Measurements from ENCODE around the gene AKR1C2. TPM values are rescaled to one million over a fixed set of nuclear protein-coding genes. Genes with fewer than 3 reads are reported as not detected.
A peak's percentile ranks its signal among the peaks of the same experiment; 100 is the strongest.
"Not testable (repeated sequence)": the region's sequence is repeated elsewhere in the genome, so short reads cannot be mapped to it uniquely, and the experiment has no call there.

Gene AKR1C2
- total and polyA plus RNA-seq, 9 of the 15 experiments (the other 6 are each of a cell fraction or from before 2014, with no cell fraction given): 13.8 to 74.0 (median 30.5) TPM

DNA sequence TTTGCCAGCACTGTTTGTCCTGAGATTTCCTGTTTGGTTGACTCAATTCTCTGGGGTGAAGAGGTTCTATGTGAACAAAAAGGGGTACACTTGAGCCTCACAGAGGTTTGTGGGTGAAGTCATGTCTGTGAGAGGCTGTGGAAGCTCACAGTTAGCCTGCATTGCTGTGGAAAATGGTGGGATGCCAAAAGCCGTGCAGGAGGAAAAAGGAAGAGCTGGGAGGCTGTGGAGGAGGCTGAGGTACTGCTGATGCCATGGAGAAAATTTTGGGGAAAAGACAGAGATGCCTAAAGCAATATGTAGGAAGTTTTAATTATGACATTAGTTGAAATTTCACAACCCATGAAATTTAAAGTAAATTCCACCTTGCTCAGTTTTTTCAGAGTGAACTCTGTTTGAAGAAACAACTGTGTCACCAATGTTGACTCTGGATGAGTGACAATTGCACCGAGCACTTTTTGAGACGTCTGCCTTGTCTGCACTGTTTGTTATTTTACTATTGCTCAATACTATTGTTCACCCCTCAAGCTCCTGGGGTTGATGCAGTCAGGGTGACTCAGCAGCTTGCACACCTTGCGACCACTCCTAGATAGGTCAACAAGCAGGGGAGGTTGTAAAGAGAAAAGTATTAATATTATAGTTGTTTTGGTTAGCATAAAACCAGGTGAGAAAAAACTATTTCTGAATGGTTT, 5.3 kb upstream of the AKR1C2 start:
- in situ Hi-C loops (cut with MboI) (loop anchor here (5.0 kb wide), 1 partner anchor 52 kb away; no protein-coding TSS in a partner anchor), intact Hi-C loops (cut with micrococcal nuclease) (loop anchor here (5.0 kb wide), 1 partner anchor 47 kb away; the partner anchor contains the start of gene AKR1C1)
- H3K79me2 ChIP-seq (ENCODE audit: control insufficient read depth, insufficient read depth, low read length); CTCF ChIA-PET (ENCODE audit: low intra/inter-chr PET ratio); BruUV-seq (replicated peaks); H4K20me1 ChIP-seq (replicated peaks; ENCODE audit: control insufficient read depth, insufficient read depth, low read length); H3K27ac ChIP-seq (ENCODE audit: extremely low read depth, low read depth, low read length); H3K9ac ChIP-seq (ENCODE audit: insufficient read depth in 1 of 2, low read depth in 2 of 2, low read length in 2 of 2); FAIRE-seq; H3K9me1 ChIP-seq (ENCODE audit: control insufficient read depth, insufficient read depth, low read length); POLR2A ChIA-PET; H3K4me2 ChIP-seq (ENCODE audit: insufficient read depth, low read length); H3K4me3 ChIP-seq; H3K4me1 ChIP-seq (replicated peaks in 1 of 2; ENCODE audit: control insufficient read depth in 2 of 2, insufficient read depth in 2 of 2, low read length in 2 of 2); H3K36me3 ChIP-seq (ENCODE audit: control insufficient read depth, insufficient read depth, low read length); H3K27me3 ChIP-seq (ENCODE audit: control insufficient read depth in 2 of 2, insufficient read depth in 2 of 2, low read length in 2 of 2); H3K9me3 ChIP-seq (replicated peaks; ENCODE audit: control insufficient read depth, insufficient read depth, low read depth, low read length); TF ChIP-seq CEBPG (CRISPR knock-in tag; IDR thresholded peaks at IDR 0.05): not testable (repeated sequence)
- DNase-seq (ENCODE audit: extremely low read depth in 1 of 4, low spot score in 3 of 4) (peak in 2 of 4 experiments; percentile 17 to 32), ATAC-seq (peak; percentile 66)
- H2AFZ ChIP-seq (ENCODE audit: low read depth, low read length): peak overlapping the region; percentile 55; the same call in 1 of the 2 replicates
- peak; percentile 62 for TF ChIP-seq NFE2 (IDR thresholded peaks at IDR 0.05; ENCODE audit: low read depth)
- peak; percentile 77 for TF ChIP-seq CEBPB (tag; IDR thresholded peaks at IDR 0.05)
- TF ChIP-seq CEBPG (tag; conservative IDR thresholded peaks at IDR 0.05 in 1 of 2, IDR thresholded peaks at IDR 0.05 in 1 of 2): peak in 1 of 2 experiments; percentile 53; a peak in 1 of 4 replicates
- TF ChIP-seq, protein P1, sequence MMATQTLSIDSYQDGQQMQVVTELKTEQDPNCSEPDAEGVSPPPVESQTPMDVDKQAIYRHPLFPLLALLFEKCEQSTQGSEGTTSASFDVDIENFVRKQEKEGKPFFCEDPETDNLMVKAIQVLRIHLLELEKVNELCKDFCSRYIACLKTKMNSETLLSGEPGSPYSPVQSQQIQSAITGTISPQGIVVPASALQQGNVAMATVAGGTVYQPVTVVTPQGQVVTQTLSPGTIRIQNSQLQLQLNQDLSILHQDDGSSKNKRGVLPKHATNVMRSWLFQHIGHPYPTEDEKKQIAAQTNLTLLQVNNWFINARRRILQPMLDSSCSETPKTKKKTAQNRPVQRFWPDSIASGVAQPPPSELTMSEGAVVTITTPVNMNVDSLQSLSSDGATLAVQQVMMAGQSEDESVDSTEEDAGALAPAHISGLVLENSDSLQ (IDR thresholded peaks at IDR 0.05): peak; percentile 16; the same call in 1 of the 2 replicates
- 3% methylated on average over 3 of the region's 4 CpGs for WGBS (ENCODE audit: insufficient coverage, low coverage, missing lambda C conversion rate)

DNA sequence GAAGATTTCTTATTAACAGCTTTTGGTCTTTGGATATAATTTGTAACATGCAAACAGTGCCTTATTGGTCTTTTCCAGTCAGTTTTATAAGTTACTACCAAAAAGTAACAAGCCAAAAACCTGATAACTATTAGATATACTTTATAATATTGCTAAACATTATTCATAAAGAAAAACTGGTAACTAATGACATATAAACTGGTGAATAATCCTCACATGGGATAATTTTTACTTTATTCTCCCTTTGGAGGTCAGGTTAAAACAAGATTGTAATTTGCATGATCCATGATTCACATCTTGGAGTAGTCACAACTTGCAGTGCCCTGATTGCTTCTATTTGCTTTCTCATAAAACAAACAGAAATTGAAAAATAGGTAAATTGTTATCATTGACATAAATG, 844 bp upstream of the AKR1C2 start:
- intact Hi-C loops (cut with micrococcal nuclease); H3K36me3 ChIP-seq (ENCODE audit: control insufficient read depth, insufficient read depth, low read length); H3K9me3 ChIP-seq (replicated peaks; ENCODE audit: control insufficient read depth, insufficient read depth, low read depth, low read length); BruUV-seq (replicated peaks); H3K4me1 ChIP-seq (replicated peaks in 1 of 2; ENCODE audit: control insufficient read depth in 2 of 2, insufficient read depth in 2 of 2, low read length in 2 of 2); H3K27me3 ChIP-seq (ENCODE audit: control insufficient read depth in 2 of 2, insufficient read depth in 2 of 2, low read length in 2 of 2); FAIRE-seq; H3K9ac ChIP-seq (ENCODE audit: insufficient read depth in 1 of 2, low read depth in 2 of 2, low read length in 2 of 2); H3K79me2 ChIP-seq (ENCODE audit: control insufficient read depth, insufficient read depth, low read length); in situ Hi-C loops (cut with MboI); POLR2A ChIA-PET; H4K20me1 ChIP-seq (replicated peaks; ENCODE audit: control insufficient read depth, insufficient read depth, low read length); H3K9me1 ChIP-seq (ENCODE audit: control insufficient read depth, insufficient read depth, low read length); H2AFZ ChIP-seq (ENCODE audit: low read depth, low read length); CTCF ChIA-PET (ENCODE audit: low intra/inter-chr PET ratio); H3K4me2 ChIP-seq (ENCODE audit: insufficient read depth, low read length); DNase-seq (ENCODE audit: extremely low read depth in 1 of 4, low spot score in 3 of 4); H3K27ac ChIP-seq (ENCODE audit: extremely low read depth, low read depth, low read length); ATAC-seq; H3K4me3 ChIP-seq: not testable (repeated sequence)

DNA sequence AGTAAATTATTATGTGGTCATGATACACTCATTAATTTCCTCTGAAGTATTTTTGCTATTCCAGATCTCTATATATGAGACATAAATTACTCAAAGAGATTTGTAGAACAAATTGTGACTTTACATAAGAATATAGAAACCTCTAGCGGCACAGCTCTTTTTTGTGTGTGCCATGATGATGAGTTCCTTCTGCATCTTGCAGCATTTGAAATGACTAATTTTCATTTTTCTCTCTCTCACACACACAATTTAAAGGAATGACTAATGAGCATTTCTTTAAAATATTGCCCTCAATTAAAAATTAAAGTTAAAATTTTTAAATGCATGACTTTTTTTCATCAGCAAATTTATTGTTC, 351 bp upstream of the AKR1C2 start:
- ATAC-seq (peak; percentile 9; the same call in 2 of the 3 replicates), FAIRE-seq (peak; percentile 35)
- POLR2A ChIA-PET: interaction anchor here (0.6 to 0.7 kb wide), 2 partner anchors 55 to 373 kb away, joined by 3 to 4 read pairs; no protein-coding TSS in a partner anchor

More for the DNA sequence above, 351 bp upstream of the AKR1C2 start:
- H3K79me2 ChIP-seq (ENCODE audit: control insufficient read depth, insufficient read depth, low read length); BruUV-seq (replicated peaks); H4K20me1 ChIP-seq (replicated peaks; ENCODE audit: control insufficient read depth, insufficient read depth, low read length); H3K36me3 ChIP-seq (ENCODE audit: control insufficient read depth, insufficient read depth, low read length); H3K9me3 ChIP-seq (replicated peaks; ENCODE audit: control insufficient read depth, insufficient read depth, low read depth, low read length); DNase-seq (ENCODE audit: extremely low read depth in 1 of 4, low spot score in 3 of 4); CTCF ChIA-PET (ENCODE audit: low intra/inter-chr PET ratio); H3K4me3 ChIP-seq; H2AFZ ChIP-seq (ENCODE audit: low read depth, low read length); H3K9me1 ChIP-seq (ENCODE audit: control insufficient read depth, insufficient read depth, low read length); H3K4me1 ChIP-seq (replicated peaks in 1 of 2; ENCODE audit: control insufficient read depth in 2 of 2, insufficient read depth in 2 of 2, low read length in 2 of 2); H3K9ac ChIP-seq (ENCODE audit: insufficient read depth in 1 of 2, low read depth in 2 of 2, low read length in 2 of 2); H3K27me3 ChIP-seq (ENCODE audit: control insufficient read depth in 2 of 2, insufficient read depth in 2 of 2, low read length in 2 of 2); H3K27ac ChIP-seq (ENCODE audit: extremely low read depth, low read depth, low read length); in situ Hi-C loops (cut with MboI); H3K4me2 ChIP-seq (ENCODE audit: insufficient read depth, low read length); intact Hi-C loops (cut with micrococcal nuclease): not testable (repeated sequence)
- WGBS (ENCODE audit: insufficient coverage, low coverage, missing lambda C conversion rate): 0% methylated on average over 1 of the region's 1 CpG

Measured in K562 (cell line).